ENCODE results near the gene PLEKHA7.
A peak's percentile ranks its signal among the peaks of the same experiment; 100 is the strongest.
"Not testable (repeated sequence)": the region's sequence is repeated elsewhere in the genome, so short reads cannot be mapped to it uniquely, and the experiment has no call there.

PLEKHA7 gene, protein sequence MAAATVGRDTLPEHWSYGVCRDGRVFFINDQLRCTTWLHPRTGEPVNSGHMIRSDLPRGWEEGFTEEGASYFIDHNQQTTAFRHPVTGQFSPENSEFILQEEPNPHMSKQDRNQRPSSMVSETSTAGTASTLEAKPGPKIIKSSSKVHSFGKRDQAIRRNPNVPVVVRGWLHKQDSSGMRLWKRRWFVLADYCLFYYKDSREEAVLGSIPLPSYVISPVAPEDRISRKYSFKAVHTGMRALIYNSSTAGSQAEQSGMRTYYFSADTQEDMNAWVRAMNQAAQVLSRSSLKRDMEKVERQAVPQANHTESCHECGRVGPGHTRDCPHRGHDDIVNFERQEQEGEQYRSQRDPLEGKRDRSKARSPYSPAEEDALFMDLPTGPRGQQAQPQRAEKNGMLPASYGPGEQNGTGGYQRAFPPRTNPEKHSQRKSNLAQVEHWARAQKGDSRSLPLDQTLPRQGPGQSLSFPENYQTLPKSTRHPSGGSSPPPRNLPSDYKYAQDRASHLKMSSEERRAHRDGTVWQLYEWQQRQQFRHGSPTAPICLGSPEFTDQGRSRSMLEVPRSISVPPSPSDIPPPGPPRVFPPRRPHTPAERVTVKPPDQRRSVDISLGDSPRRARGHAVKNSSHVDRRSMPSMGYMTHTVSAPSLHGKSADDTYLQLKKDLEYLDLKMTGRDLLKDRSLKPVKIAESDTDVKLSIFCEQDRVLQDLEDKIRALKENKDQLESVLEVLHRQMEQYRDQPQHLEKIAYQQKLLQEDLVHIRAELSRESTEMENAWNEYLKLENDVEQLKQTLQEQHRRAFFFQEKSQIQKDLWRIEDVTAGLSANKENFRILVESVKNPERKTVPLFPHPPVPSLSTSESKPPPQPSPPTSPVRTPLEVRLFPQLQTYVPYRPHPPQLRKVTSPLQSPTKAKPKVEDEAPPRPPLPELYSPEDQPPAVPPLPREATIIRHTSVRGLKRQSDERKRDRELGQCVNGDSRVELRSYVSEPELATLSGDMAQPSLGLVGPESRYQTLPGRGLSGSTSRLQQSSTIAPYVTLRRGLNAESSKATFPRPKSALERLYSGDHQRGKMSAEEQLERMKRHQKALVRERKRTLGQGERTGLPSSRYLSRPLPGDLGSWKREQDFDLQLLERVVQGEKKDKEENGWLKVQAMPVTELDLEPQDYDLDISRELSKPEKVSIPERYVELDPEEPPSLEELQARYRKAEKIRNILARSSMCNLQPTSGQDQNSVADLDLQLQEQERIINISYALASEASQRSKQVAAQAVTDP

DNA sequence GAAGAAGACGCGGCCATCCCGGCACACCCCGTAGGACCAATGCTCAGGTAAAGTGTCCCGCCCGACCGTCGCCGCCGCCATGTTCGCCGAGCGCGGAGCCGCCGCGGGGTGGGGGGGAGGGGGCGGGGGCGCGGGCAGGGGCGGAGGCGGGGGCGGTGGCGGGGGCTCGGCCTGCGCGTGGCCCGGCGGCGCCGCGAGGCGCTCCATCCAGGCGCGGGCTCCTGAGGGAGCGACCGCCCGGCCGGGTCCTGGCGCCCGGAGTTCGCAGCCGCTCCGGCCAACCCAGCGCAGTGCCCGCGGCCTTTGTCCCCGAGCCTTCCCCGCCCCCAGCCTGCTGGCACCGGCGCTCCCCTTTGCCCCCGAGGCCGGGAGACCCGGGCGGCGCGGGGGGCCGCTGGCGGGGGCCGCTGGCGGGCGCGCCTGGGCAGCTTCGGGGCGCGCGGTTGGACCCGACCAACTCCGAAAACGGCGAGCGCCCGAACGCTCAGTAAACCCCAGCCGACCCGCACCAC lies at the start of gene PLEKHA7:
TSS of gene PLEKHA7 (minus strand) at position 94 of the 512 bp plus-strand sequence. CDS start at position 81, 13 bp downstream.
- peak in 5 of 56 donors; percentile 2 to 39 (median 26) for DNase-seq

DNA sequence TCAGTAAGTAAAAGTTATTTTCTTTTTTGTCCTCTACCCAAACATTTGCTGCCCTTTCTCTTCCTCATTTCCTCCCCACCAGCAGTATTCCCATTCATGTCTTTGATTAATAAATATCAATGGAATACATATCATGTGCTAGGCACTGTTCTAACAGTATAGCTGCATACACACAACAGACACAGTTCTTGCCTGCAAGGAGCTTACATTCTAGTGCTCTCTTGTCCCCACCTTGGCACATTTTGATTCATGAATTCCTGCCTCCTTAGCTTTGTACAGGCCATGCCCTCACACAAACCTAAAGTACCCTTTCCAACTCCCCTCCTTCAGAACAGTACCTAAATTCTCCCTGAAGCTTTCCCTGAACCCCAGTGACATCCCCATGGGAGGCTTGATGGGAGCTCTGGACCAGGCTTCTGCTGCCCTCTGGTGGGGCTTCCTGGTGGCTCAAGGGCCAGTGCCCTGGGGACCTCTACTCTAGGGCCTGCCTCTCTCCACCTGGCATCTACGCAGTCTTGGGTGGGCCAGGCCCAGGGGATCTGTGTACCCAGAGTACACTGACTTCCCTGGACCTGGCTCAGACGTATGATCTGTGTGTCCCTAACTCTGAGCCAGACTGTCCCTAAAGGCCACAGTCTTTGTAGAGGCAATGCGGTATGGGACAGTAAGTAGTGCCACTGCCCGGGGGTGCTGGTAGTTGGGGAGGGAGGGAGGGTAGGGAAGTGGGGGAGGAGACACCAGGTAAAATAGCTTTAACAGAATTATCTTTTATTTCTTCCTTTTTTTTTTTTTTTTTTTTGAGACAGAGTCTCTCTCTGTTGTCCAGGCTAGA lies 49.2 kb upstream of the PLEKHA7 start:
- peak in 37 of 56 donors; percentile 6 to 67 (median 33) for DNase-seq

DNA sequence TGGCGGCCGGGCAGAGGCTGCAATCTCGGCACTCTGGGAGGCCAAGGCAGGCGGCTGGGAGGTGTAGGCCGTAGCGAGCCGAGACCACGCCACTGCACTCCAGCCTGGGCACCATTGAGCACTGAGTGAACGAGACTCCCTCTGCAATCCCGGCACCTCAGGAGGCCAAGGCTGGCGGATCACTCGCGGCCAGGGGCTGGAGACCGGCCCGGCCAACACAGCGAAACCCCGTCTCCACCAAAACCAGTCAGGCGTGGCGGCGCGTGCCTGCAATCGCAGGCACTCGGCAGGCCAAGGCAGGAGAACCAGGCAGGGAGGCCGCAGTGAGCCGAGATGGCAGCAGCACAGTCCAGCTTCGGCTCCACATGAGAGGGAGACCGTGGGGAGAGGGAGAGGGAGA lies 36.9 kb upstream of the PLEKHA7 start:
- not testable (repeated sequence) for DNase-seq

DNA sequence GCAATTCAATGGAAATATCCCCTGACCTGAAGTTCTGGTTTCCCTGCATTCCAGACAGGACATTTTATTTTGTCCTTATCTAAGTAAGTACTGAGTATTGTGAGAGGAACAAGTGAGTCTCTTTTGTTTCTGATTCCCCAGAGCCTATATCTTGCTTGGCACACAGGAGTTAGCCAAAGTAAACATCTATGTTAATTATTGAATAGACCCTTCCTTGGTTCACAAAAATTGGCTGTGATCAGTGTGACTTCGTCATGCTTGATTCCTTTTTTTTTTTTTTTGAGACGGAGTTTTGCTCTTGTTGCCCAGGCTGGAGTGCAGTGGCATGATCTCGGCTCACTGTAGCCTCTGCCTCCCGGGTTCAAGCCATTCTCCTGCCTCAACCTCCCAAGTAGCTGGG lies 34.3 kb upstream of the PLEKHA7 start:
- not testable (repeated sequence) for DNase-seq

DNA sequence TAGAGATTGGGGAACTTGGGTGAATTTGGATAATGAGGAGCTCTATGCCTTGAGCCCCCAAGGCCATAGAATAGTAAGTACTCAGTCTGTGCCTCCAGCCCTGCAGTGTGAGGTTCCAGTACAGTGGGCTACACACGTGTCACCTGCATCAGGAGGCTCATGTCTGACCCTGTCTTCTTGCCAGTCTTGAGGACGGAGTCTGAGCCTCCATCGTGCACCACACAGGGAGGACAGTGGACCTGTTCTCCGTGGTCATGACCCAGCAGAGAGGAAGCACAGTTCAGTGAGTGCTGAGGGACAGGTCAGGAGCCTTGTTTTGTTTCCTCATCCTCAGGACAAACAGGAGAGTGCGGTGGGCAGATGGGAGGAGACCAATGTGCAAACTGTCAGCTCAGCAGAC lies 32.5 kb upstream of the PLEKHA7 start:
- DNase-seq, result no peak

DNA sequence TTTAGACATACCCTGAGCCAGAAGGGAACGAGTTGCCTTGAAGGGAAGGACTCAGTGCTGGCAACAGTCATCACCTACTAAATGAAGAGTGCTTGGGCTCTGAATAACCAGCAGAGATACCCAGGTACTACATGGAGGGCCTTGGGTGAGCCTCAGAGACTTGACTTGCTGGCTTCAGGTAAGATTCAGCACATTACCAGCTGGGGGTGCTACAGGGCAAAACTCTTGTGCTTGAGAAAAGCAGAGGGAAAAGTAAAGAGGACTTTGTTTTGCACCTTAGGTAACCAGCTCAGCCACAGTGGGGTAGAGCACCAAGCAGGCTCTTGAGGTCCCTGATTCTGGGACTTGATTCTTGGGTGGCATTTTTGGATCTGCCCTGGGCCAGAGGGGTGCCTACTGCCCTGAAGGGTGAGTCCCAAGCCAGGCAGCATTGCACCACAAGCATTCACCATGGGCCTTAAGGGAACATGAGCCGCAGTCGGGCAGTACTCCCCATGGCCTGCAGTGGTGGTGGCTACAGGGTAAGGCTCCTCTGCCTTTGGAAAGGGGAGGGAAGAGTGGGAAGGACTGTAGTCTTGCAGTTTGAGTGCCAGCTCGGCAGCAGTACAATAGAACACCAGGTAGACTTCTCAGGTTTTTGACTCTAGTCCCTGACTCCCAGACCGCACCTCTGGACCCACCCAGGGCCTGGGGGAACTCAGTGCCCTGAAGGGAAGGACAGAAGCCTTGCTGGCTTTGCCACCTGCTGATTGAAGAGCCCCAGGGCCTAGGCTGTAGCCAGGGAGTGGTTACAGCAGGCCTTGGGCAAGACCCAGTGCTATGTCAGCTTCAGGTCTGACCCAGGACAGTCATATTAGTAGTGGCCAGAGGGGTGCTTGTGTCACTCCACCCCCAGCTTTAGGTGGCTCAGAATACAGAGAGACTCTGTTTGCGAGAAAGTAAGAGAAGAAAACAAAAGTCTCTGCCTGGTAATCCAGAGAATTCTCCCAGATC lies 22.7 kb upstream of the PLEKHA7 start:
- no peak for DNase-seq

DNA sequence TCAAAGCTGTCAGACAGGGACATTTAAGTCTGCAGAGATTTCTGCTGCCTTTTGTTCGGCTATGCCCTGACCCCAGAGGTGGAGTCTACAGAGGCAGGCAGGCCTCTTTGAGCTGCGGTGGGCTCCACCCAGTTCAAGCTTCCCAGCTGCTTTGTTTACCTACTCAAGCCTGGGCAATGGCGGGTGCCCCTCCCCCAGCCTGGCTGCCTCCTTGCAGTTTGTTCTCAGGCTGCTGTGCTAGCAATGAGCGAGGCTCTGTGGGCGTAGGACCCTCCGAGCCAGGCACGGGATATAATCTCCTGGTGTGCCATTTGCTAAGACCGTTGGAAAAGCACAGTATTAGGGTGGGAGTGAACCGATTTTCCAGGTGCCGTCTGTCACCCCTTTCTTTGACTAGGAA lies 19.8 kb upstream of the PLEKHA7 start:
- DNase-seq, result not testable (repeated sequence)

DNA sequence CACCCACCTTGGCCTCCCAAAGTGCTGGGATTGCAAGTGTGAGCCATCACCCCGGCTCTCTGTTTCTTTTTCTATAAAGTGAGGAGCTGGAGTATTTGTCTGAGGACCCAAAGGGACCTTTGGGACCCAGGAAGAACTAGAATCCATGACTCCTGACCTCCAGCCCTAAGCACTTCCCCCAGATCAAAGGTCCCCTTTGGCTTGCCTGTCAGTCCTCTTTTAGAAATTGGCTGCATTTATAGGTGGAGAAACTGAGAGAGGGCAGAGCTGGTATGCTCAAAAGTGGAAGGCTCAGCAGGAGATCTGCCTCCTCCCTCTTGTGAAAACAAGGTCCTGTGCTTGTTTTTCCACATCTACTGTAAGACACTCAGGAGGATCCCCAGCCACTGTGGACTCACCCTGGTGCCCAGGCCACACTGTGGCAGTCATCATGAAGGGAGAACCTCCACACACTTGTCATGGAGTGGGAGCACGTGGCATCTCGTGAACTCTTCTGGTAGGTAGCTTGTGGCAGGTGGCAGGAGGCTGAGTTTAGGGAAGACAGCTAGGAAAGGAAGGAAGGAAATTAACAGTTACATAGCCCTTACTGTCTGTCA lies 12.4 kb upstream of the PLEKHA7 start:
- no peak for DNase-seq

DNA sequence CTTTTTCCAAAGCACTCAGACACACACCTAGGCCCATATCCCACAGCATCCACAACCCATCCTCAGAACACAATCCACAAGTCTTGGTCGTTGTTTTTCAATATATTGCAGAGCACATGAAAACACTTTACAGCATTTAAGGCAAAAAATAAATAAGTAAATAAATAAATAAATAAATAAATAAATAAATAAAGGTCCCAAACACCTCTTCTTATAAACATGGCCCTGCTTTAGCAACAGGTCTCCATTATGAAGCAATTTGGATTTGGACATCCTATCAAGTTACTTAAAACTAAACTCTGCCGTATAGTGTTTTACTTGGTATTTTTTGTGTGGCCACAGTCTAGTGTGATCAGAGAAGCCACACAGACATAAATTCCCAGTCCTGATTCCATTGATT lies 10.7 kb upstream of the PLEKHA7 start:
- DNase-seq, result no peak

DNA sequence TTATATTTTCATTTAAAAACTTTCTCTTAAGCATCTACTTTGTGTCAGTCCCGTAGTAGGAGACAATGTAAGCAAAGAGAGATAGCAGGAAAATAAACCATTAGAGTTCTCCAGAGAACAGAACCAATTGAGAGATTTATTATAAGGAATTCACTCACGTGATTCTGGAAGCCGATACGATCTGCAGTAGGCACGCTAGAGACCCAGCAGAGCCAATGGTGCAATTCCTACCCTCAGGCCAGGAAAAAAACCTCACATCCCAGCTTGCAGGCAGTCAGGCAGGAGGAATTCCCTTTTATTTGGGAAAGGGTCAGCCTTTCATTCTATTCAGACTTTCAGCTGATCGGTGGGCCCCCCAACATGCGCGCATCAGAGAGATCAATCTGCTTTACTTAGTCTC lies 7.3 kb upstream of the PLEKHA7 start:
- no peak for DNase-seq

DNA sequence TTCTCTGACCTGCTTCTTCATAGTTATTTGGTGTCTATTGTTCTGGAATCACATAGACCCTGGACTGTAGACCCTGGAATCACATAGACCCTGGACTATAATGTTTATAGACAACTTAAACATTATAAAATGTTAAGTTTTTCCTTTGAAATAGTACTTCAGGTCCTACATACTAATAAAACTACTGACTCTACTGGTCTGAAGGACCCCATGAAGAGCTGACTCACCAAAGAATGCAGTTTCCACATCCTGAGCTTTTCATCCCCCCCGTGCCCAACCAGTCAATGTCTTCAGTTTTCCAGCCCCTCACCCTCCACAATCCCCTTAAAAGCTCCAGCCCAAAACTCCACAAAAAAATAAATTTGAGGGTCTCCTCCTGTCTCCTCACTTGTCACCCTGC lies 6.6 kb upstream of the PLEKHA7 start:
- DNase-seq, result no peak

DNA sequence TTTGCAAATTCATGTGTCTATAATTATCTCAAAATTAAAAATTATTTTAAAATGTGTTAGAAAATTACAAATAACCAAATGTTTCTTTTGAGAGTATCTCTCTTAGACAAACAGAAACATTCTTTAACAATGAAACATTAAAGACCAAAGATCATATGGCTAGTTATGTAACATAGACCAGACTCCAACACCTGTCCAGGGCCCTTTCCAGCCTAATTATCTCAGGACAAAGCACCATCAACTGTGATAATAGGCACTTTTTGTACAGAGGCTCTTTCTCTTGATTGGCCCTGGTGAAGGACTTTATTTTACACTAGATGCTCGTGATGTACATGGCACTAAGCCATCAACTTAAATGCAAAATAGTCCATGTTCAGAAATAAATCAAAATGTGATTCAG lies 5.0 kb upstream of the PLEKHA7 start:
- DNase-seq, result no peak

DNA sequence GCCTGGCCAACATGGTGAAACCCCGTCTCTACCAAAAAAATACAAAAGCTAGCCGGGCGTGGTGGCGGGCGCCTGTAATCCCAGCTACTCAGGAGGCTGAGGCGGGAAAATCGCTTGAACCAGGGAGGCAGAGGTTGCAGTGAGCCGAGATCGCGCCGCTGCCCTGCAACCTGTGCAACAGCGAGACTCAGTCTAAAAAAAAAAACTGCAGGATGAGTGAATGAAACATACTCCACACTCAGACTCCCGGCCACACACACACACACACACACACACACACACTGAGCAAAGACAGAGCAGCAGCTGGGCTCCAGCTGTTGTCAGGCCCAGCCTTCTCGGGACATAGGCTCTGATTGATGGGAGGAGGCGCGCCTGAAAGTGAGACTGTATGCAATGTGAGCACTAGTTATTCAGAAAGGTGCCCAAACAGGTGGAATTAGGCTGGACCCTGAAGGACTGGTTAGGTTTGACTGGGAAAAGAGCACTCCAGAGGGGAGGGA lies 1.5 kb upstream of the PLEKHA7 start:
- DNase-seq, result no peak

DNA sequence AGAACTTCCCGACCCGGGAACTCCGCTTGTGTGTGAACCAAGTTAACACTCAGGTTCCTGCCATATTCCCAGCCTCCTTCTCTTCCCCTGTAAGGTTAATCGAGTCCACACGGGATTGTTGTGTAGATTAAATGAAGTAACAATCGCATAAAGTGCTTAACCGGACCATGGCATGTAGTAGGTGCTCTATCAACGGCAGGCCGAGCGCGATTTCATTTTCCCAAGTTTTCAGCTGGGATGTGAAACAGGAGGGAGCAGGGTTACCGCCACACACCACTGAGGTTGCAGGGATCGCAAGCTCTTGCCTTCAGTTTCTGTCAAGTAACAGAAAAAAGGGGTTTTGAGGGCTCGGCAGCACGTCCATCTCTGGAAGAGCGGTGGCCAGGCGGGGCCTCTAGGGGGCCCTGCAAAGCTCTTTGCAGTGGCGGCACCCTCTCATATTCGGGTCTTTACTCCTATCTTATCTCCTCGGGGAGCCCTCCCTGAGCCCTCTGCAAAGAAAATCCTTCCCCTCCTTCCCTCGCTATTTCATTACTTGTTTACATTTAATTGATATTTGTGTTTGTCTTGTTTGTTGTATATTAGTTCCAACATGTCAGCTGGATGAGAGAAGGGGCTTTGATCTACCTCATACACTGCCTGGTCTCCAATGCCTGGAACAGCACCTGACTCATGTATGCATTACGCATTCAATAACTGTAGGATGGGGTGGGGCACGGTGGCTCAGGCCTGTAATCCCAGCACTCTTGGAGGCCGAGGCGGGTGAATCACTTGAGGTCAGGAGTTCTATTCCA lies 816 bp upstream of the PLEKHA7 start:
- peak in 1 of 56 donors; percentile 5 for DNase-seq

DNA sequence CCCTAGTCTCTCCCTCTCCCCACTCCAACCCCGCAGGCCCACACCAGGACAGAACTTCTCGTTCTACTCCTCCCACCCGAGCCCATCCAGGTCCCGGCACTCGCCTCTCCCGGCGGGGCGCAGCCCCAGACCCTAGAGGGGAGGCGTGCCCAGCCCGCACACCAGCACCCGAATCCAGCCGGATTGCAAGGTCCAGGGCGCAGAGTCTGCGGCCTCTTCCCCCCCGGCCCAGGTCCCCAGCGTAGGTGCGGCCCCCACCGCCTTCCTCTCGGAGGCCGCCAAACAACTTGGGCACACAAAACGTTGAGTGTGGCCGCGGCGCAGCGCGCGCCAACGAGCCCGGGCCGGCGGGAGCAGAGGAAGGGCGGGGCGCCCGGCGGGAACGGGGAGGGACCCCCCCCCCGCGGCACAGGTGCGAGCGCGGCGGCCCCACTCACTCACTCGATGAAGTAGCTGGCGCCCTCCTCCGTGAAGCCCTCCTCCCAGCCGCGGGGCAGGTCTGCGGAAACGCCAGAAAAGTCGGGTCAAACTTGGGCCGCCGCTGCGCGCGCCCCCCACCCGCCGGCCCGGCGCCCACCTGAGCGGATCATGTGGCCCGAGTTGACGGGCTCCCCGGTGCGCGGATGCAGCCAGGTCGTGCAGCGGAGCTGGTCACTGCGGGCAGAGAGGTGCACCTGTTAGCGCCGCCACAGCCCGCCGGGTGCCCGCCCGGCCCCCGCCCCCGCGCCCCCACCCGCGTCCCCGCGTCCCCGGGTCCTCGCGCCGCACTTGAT lies 480 bp downstream of the PLEKHA7 start:
- peak in 5 of 56 donors; percentile 4 to 42 (median 39) for DNase-seq

DNA sequence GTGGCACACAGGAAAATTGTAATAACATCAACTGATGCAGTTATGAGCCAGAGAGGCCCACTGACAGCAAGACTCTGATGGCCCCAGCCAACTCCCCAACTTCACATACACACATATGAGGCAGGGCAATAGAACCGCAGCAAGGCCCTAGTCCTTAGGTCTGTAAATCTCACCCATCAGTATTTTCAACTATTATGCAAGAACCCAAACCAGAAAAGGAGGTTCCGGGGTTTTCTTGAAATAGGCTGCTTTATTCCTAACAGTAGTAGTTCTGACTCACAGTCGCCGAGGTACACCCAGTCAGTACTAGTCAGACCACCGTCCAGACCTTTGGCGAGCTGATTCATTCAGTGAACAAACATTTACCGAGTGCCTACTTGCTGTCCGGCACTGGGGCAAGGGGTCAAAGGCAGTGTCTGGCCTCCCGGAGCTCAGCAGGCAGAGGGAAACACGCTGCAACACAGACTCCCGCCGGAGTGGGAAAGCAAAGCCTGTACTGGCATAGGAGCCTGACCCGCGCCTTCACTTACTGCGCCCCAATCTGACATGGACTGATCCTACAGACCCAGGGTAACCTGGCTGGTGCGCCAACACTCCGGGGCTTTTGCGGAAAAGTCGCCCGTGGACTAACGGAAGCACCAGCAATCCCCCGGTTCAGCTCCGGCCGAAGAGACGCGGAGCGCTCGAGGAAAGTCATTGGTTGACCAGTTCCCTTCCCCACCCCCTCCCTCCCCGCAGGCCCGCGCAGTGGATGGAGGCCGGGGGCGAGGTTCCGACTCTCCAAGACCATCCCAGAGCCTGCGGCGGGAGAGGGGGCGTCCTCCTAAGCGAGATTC lies 1.3 kb downstream of the PLEKHA7 start:
- DNase-seq, result peak in 18 of 56 donors; percentile 7 to 43 (median 22)
